ENCODE measurements around the gene PHEX.

DNA sequence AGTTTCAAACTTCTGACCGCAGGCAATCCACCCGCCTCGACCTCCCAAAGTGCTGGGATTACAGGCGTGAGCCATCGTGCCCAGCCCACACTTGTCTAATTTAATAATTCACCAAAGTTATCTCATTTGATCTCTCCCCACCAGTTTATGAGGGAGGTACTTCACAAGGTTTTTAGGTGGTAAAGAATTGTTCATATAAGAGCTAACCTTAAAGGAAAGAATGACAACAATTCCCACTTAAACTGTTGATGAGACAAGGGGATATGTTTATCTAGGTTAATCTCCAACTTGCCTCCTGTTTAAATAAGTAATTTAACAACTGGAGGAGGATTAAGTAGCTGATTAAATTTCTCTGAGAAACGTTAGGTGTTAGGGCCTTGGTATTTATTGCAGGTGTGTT is 123.0 kb downstream of the PHEX start:
- TF ChIP-seq, protein P1, sequence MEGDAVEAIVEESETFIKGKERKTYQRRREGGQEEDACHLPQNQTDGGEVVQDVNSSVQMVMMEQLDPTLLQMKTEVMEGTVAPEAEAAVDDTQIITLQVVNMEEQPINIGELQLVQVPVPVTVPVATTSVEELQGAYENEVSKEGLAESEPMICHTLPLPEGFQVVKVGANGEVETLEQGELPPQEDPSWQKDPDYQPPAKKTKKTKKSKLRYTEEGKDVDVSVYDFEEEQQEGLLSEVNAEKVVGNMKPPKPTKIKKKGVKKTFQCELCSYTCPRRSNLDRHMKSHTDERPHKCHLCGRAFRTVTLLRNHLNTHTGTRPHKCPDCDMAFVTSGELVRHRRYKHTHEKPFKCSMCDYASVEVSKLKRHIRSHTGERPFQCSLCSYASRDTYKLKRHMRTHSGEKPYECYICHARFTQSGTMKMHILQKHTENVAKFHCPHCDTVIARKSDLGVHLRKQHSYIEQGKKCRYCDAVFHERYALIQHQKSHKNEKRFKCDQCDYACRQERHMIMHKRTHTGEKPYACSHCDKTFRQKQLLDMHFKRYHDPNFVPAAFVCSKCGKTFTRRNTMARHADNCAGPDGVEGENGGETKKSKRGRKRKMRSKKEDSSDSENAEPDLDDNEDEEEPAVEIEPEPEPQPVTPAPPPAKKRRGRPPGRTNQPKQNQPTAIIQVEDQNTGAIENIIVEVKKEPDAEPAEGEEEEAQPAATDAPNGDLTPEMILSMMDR (IDR thresholded peaks at IDR 0.05) = no peak
- TF ChIP-seq ZFX (IDR thresholded peaks at IDR 0.05; ENCODE audit: borderline replicate concordance) = no peak
